HG02981 (cell line): ENCODE results near the gene SMAGP.

Source experiments
- ATAC-seq: cut with Tn5 transposase; IDR thresholded peaks from one replicate; pipeline ENCODE4 v1.9.1; 2021; ENCODE audit warnings: mild to moderate bottlenecking, moderate library complexity; ENCODE audit not compliant: unreplicated experiment

Gene SMAGP

DNA sequence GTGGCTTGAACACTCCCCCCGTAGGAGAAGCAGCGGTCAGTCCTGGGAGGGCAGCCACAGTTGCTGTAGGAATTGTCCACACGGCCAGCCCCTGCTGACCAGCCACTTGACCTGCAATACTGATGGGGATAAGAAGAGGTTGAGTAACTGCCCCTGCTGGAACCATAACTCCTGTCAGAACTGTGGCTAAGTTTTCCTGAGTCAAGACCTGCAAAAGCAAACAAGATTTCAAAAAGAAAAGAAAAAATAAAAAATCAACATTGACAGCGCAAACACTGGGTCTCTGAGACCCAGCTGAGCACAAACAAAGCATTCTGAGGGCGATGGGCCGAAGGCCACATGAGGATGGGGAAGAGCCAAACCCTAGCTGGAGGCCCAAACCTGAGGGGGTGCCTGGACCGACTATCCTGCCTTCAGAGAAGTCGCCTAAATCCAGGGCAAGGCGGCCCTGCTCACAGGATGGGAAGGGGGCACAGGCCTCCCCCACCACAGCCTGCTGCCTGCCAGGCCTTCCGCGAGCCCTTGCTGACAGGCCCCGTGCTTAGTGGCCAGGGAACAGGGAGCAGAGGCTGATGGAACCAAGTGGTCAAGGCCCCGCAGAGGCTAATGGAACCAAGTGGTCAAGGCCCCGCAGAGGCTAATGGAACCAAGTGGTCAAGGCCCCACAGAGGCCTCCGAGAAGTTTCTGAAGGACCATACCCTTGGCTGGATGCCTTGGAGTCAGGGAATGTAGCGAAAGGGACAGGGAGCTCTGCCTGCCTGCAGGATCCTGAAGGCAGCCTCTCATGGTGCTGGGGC, 71.4 kb downstream of the SMAGP start:
- ATAC-seq: no peak

DNA sequence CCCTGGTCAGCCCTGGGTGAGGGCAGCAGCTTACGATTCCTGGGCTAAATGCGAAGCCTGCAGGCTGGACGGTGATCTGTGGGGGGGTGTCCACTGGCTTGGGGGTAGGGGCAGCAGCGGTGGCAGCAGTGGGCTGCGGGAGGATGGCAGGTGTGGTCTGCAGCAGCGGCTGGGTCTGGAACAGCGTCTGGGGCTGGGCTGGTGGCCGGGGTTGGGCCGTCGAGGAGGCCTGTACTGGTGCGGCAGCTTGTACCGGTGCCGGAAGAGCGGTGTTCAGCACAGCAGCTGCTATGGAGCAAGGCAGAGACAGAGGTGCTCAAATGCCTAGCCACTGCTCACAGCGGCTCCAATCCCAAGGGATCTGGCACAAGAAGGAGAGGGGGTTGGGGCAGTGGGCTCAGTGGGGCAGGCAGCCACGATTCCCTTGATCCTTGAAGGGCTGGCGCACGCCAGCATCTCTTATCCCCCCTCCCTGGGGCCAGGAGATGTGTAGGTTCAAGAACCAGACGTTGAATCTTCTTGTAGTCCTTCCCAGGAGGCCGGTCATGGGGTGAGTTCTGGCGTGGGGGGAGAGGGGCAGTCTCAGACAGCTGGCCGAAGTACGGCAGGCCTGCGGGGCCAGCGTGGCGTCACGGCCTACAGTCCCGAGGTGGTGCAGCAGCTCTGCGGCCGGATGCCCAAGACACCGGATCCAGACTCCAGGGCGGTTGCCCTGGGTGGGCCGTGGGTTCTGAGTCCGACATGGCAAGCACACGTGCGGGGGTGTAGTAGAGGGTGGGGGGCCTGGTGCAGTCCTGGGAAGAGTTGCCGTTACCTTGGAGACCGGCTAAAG, 72.3 kb downstream of the SMAGP start:
- ATAC-seq: no peak

- no peak for ATAC-seq
Observed at GRCh38 chr12:51196547-51196946, 73.7 kb downstream of the SMAGP start.

- ATAC-seq: no peak
Observed at GRCh38 chr12:51195841-51196240, 74.4 kb downstream of the SMAGP start.
